Measurements from ENCODE around the gene IDI1. TPM values are rescaled to one million over a fixed set of nuclear protein-coding genes. Genes with fewer than 3 reads are reported as not detected.

Gene IDI1
- total and polyA plus RNA-seq, 2 of the 4 experiments (the other 2 are of a cell fraction): 27.3 to 27.4 TPM

DNA sequence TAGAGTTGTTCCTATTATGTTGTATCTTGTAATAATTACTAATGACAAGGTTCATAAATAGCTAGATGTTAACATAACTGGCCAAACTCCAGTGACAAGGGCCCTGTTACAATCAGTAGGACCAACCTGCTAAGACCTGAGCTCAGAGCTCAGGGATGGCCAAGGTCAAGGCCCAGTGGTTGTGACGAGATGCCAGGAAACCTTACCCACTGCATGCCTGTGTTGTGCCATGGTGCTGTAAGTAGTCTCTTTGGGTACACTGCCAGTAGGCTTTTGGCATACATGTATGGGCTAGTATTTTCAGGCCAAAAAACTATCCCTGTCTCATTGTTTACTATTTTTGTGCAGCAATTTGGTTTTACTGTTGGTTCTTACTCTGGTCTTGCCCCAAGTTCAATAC lies 15.3 kb downstream of the IDI1 start:
- Histone ChIP-seq H3K79me1 (ENCODE audit: low read depth in 1 of 2, low read length in 2 of 2) (no peaks in the 10 kb centered on the region), H2BK120ac (ENCODE audit: low read depth, low read length) (no peak overlapping the region), H3K4ac (ENCODE audit: low read depth, low read length) (no peak overlapping the region), H3K14ac (replicated peaks; ENCODE audit: low read depth, low read length) (no peak overlapping the region), H3K4me3 (ENCODE audit: insufficient read depth, low read depth, low read length) (no peak overlapping the region), H3K9me1 (ENCODE audit: insufficient read depth, low read length) (peaks cover 5% of the 10 kb centered on the region; the same call in 1 of the 2 replicates), H3K9ac (ENCODE audit: low read depth, low read length) (no peak overlapping the region), H3K4me1 (ENCODE audit: control insufficient read depth, insufficient read depth, low read length) (no peaks in the 10 kb centered on the region), H2BK20ac (ENCODE audit: low read depth, low read length) (no peak overlapping the region), H3K4me2 (ENCODE audit: low read depth, low read length) (no peak overlapping the region), H3K23ac (ENCODE audit: low read depth, low read length) (no peak overlapping the region), H2BK5ac (ENCODE audit: low read depth, low read length, poor library complexity, severe bottlenecking) (no peak overlapping the region), H2AK9ac (replicated peaks; ENCODE audit: low read depth, low read length, poor library complexity) (no peak overlapping the region), H2AFZ (replicated peaks; ENCODE audit: low read length, poor library complexity) (no peak overlapping the region), H3K18ac (ENCODE audit: low read depth, low read length) (no peak overlapping the region), H4K91ac (ENCODE audit: insufficient read depth, low read depth, low read length) (no peak overlapping the region), H4K20me1 (ENCODE audit: insufficient read depth, low read length) (no peaks in the 10 kb centered on the region), H3K9me3 (ENCODE audit: control insufficient read depth, insufficient read depth, low read length) (no peaks in the 10 kb centered on the region), H2BK15ac (ENCODE audit: low read depth, low read length) (no peak overlapping the region), H3K36me3 (ENCODE audit: control insufficient read depth, insufficient read depth, low read length) (peaks cover 1% of the 10 kb centered on the region; the same call in 1 of the 2 replicates), H3K27ac (ENCODE audit: insufficient read depth, low read length) (no peak overlapping the region), H3K27me3 (ENCODE audit: control insufficient read depth, insufficient read depth, low read length) (no peaks in the 10 kb centered on the region), H4K5ac (ENCODE audit: low read depth, low read length) (no peak overlapping the region), H4K8ac (ENCODE audit: low read depth in 2 of 2, low read length in 2 of 2) (no peak overlapping the region), H3K56ac (ENCODE audit: extremely low read depth, insufficient read depth, low read length) (no peak overlapping the region), H2AK5ac (ENCODE audit: low read depth, low read length) (no peak overlapping the region)
- ATAC-seq (ENCODE audit: low read depth): no peak
- BruUV-seq (replicated peaks): no TSS peak
- no CpG with 5 or more reads among the region's 1 CpG for WGBS, 2 experiments (ENCODE audit: extremely low coverage in 2 of 2, insufficient read length in 1 of 2)
- no peak for DNase-seq
- CTCF ChIA-PET: interaction anchor here (0.6 kb wide), 1 partner anchor 143 kb away, joined by 3 read pairs; no protein-coding TSS in a partner anchor
- in situ Hi-C loops (cut with MboI; ENCODE audit: low sequenced_read_pairs): no loop called here
- TF ChIP-seq, protein P1, sequence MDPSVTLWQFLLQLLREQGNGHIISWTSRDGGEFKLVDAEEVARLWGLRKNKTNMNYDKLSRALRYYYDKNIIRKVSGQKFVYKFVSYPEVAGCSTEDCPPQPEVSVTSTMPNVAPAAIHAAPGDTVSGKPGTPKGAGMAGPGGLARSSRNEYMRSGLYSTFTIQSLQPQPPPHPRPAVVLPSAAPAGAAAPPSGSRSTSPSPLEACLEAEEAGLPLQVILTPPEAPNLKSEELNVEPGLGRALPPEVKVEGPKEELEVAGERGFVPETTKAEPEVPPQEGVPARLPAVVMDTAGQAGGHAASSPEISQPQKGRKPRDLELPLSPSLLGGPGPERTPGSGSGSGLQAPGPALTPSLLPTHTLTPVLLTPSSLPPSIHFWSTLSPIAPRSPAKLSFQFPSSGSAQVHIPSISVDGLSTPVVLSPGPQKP (IDR thresholded peaks at IDR 0.05; ENCODE audit: borderline replicate concordance, low read depth, low read length): no peak
- TF ChIP-seq RCOR1 (IDR thresholded peaks at IDR 0.05; ENCODE audit: insufficient replicate concordance, low read length) (no peak), RAD21 (IDR thresholded peaks at IDR 0.05; ENCODE audit: low read length) (no peak), FOS (IDR thresholded peaks at IDR 0.05; ENCODE audit: low read depth, low read length) (no peak), NFE2L2 (IDR thresholded peaks at IDR 0.05; ENCODE audit: low read depth, low read length) (no peak), POLR2A (IDR thresholded peaks at IDR 0.05; ENCODE audit: low read depth, low read length) (no peak), CEBPB (IDR thresholded peaks at IDR 0.05; ENCODE audit: low read depth, low read length) (no peak)
- dilution Hi-C loops (cut with HindIII; ENCODE audit: low sequenced_read_pairs, unreplicated experiment): no loop called here
- intact Hi-C loops (cut with micrococcal nuclease): no loop called here
- POLR2A ChIA-PET (ENCODE audit: unreplicated experiment): no interaction called here
